Activated CD4-positive, alpha-beta T cell treated with anti-CD3 and anti-CD28 coated beads for 24 hours (primary cell): ENCODE measurements around the gene CD36.

Experiments
- DNase-seq, 2 donors: peaks; one replicate each; pipeline ENCODE4 v3.0.0-alpha.2; 2020; ENCODE audit warnings: low read depth in 2 of 2

CD36 gene

DNA sequence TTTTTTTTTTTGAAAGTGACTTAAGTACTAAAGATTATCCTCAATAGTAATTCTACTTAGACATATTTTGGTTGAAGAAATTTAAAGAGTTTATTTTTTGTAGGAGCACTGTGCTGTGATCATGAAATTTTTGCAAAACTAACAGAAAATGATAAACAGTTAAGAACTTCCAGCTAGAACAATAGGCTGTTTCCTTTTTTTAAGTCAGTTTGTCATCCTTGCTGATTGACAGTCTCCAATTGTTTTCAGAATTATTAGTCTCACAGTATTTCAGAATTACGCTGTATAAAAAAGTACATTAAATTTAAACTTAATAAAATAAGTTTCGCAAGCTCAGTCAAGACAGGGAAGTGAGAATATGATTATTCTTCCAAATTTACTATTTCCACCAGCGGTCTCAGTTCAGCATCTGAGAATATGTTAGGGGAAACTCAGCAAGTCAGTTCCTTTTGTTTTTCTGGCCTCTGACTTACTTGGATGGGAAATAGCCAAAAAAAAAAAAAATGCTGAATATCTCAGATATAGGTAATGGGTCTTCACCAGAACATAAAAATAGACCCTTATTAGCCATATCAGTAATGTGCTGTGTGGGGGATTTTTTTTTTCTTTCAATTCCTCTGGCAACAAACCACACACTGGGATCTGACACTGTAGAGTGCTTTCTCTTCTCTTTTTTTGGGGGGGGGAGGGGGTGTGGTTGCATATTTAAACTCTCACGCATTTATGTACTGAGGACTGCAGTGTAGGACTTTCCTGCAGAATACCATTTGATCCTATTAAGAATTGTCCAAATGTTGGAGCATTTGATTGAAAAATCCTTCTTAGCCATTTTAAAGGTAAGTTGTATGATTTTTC lies at the start of gene CD36:
TSS of gene CD36 (plus strand) at position 732 of the 855 bp plus-strand sequence. CDS start 8,099 bp downstream, outside the sequence.
- DNase-seq = no peak

DNA sequence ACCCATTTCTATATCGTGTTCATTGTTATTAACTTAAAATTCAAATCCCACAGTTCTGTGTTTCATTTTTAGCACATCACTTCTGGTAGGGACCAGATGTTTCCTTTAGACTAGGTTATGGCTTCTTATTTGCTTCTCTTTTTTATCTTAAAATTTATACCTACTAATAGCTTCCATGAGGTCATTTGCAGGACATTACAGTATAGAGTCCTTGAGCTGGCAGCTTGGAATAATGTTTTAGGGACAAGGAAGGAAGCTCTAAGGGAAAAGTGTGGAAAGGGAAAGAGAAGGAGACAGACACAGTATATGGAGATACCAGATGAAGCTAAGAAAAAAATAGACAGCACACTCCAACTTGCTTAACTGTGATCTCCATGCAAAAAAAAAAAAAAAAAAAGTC lies 48.8 kb upstream of the CD36 start:
- DNase-seq = no peak

- no peak for DNase-seq
Measured at GRCh38 chr7:80591654-80592053, 46.8 kb upstream of the CD36 start.

DNA sequence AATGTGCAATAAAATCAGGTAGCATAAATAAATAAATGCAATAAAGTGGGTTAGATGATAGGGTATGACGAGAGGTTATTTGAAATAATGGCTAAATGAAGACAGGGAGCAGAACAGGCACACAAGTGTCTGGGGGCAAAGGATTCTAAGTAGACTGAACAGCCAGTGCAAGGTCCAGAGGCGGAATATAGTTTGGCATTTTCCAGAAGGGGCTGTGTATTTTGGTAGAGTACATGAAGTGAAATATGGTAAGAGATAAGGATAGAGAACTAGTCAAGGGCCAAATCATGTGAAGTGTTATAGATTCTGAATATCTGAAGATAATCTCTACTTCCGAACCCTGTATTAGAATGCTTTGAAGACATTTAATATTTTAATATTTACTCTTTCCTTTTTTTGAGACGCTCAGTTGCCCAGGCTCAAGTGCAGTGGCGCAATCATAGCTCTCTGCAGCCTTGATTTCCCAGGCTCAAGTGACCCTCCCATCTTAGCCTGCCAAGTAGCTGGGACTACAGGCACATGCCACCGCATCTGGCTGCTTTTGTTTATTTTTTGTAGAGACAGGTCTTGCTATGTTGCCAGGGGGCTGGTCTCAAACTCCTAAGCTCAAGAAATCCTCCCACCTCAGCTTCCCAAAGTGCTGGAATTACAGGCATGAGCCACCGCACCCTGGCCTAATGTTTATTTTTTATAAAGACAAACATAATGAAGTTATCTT lies 44.4 kb upstream of the CD36 start:
- DNase-seq = no peak

DNA sequence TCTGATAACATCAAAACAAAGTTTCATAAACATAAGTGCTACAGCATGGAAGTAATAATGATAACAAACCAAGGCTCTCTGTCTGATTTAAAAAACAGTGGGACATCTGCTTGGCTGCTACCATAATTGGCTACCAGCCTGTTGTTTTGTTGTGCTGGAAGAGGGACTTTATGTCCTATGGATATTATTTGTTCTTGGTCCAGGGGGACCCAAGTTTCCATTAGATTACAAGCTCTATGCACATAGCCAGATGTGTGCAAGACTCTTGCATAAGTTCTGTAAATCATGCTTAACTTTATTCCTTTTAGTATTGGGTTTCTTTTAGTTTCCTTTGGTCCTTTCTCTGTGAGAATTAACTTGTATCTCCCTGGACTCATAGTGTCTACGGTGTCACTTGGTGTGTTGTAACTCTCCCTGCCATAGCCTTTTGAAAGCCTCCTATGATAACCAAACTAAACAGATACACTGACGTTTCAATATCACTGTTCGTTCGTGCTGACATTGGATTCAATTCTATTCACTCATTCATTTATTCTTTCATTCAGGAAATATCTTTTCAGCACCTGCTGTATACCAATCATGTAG lies 41.4 kb upstream of the CD36 start:
- no peak for DNase-seq

DNA sequence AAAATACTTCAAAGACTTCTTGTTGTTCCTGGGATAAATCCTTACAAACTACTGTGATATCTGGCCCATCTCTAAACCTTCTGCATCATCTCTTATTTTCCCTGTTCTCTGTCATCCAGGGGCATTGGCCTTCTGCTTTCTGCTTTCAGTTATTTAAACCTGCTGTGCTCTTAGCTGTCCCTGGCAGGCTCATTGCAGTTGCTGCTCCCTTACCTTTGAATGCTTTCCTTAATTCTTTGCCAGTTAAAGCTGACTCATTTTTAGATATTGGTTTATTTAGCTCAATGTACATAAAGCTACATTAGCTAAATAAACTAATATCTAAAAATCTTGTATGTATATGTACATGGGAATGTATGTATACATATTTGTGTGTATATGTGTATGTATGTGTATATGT lies 40.6 kb upstream of the CD36 start:
- DNase-seq = no peak

DNA sequence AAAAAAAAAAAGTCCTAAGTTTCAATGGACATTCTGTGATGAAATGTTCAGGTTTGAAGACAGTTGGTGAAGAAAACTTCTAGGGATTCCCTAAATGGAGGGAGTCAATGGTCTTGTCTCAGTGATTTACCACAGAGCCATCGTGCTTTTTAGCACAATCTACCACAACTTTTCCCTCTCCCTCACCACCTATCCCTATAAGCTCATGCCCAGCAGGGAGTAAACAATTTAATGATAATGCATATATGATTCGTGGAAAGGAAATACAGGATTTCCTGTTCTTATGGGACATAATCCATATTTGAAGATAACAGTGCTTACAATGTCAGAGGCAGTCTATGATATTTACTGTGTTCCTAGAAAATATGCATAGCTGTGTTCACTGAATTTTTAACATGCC lies 38.4 kb upstream of the CD36 start:
- DNase-seq = no peak

GRCh38 chr7:80601999-80602398 lies 36.4 kb upstream of the CD36 start:
- no peak for DNase-seq

- no peak for DNase-seq
Measured at GRCh38 chr7:80603940-80604339, 34.5 kb upstream of the CD36 start.

DNA sequence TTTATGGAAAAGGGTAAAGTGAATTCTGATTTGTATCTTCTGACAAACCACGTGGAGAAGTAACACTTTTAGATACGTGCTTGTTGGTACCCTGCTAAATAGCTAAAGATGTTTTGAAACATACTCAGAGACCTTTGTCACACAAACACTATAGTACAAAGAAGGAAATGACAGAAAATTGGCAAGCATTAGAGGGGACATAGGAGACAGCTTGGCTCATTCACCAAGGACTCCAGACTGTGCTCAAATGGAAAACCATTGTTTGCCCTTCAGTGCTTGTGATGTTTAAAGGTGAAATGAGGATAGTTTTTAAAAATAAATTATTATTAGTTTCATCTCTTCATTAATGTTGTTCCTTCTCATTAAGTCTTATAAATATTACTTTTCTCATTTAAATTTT lies 34.0 kb upstream of the CD36 start:
- no peak for DNase-seq

GRCh38 chr7:80607136-80607535 lies 31.3 kb upstream of the CD36 start:
- DNase-seq = no peak

GRCh38 chr7:80608336-80608735 lies 30.1 kb upstream of the CD36 start:
- DNase-seq = no peak

DNA sequence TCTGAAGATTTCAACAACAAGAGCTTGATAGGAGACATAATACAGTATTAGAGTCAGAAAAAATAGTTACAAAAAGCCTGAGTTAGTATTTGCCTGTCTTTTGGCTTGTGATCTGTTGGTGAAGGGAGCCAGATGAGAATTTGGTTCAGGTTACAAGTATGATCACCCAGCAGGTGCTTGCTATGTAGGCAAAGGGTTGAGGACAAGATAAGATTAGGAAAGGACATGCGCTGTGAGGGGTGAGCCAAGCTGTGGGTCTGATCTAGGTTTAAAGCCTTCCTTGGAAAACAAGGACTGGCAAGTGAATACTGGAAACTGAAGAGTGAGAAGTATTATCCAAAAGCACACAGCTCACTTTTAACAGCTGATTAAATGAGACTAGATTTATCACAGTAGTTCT lies 28.7 kb upstream of the CD36 start:
- DNase-seq = no peak

GRCh38 chr7:80611353-80611752 lies 27.1 kb upstream of the CD36 start:
- no peak for DNase-seq

GRCh38 chr7:80611779-80612178 lies 26.7 kb upstream of the CD36 start:
- no peak for DNase-seq

DNA sequence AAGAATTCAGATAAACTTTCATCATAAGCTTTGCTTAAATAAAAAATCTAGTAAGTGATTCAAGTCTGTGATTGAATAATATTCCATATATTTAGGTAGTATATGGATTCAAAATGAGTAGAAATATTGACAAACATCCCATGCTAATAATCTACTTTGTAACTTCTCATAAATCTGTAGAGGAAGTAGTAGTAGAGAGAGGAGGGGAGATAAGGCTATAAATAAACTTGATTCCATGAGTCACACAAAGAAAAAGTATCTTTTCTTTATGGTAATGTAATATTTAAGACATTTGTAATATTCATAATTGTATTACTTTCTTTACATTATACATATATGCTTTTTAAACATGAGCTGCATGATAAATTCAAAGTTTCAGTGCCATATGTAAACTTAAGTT lies 25.6 kb upstream of the CD36 start:
- DNase-seq = no peak

DNA sequence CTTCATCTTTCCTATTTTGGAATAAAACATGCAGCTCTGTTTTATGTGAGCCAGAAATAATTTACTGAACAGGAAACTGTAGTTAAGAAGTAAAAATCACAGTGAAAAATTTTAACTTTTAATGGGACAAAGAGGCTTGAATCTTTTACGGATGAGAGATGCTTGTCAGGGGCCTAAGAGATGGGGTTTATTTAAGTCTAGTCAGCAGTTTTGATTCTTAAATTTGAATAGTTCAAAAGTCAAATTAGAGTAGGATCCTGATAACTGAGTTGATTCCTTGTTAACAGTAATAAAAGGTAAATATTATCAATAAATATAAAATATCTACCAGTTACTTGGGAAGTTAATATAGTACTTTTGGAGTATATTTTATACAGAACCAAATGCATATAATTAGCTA lies 24.9 kb upstream of the CD36 start:
- DNase-seq = no peak

DNA sequence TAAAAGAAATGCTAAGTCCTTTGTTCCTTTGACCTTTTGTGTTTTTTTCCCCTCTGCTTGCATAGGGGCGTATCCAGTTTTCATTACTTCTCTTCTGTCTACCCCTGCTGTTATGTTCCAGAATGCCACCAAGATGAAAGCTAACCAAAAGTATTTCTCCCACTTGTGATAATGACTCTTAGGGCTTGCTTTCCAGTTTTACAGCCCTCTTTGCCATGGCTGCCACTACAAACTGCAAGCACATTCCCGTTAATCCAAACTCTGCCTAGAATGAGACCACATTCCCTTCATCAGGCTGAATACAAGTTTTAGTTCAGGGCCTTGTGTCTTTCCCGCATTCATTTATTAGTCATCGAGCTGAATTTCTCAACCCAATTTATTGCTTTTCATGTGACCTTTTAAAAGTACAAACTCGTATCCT lies 23.6 kb upstream of the CD36 start:
- DNase-seq = no peak

DNA sequence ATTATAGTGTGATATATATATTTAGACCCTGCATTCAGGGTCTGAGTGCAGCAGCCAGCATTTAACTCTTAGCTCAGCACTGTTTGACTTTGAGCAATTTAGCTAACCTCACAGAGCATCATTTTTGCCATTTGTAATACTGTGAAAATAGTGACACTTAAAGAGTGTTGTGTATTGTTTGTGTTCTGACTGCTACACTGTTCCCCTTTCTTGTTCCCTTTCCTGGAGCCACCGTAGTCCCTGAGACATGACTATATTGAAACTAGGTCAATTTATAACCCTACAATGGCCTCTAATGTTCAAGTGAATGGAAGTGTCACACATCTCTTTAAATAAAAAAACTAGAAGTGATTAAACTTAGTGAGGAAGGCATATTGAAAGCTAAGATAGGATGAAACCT lies 20.3 kb upstream of the CD36 start:
- no peak for DNase-seq

GRCh38 chr7:80619741-80620140 lies 18.7 kb upstream of the CD36 start:
- no peak for DNase-seq

DNA sequence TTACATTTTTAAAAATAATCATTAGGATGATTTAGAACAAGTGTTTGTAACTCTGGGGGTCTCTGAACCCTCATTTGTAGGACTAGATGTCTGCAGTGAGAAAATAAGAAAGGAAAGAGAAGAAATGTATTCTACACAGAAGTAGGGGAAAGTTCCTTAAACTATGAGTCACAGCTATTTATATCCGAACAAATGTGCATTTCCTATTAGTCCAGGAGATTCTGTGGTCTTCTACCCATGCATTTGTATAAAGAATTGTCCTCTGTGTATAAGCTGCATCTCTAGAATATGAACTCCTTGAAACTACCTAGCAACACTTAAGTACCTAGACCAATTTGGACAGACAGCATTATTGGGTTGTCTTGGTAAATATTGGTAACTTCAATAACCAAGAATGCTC lies 15.9 kb upstream of the CD36 start:
- no peak for DNase-seq

GRCh38 chr7:80623503-80624252 lies 14.8 kb upstream of the CD36 start:
- no peak for DNase-seq
